ENCODE results near the gene HTR3D. TPM values are rescaled to one million over a fixed set of nuclear protein-coding genes. Genes with fewer than 3 reads are reported as not detected.
"Not testable (repeated sequence)": the region's sequence is repeated elsewhere in the genome, so short reads cannot be mapped to it uniquely, and the experiment has no call there.

Gene HTR3D
- total RNA-seq, 1 donor from 2014 or later, result not detected

GRCh38 chr3:184016169-184016570, 15.4 kb upstream of the HTR3D start:
- intact Hi-C loops (cut with micrococcal nuclease), result loop anchor here (2.0 kb wide), 1 partner anchor 233 kb away; the partner anchor contains the start of genes ALG3 and EEF1AKMT4

- intact Hi-C loops (cut with micrococcal nuclease), result loop anchor here (1.0 to 2.0 kb wide), 7 partner anchors 118 to 282 kb away; partner anchors contain the start of genes ABCF3, ALG3, AP2M1 and EEF1AKMT4
Observed at GRCh38 chr3:184016811-184017671, 14.5 kb upstream of the HTR3D start.

- intact Hi-C loops (cut with micrococcal nuclease), result loop anchor here (1.0 to 2.0 kb wide), 7 partner anchors 117 to 281 kb away; partner anchors contain the start of genes ABCF3, ALG3, AP2M1 and EEF1AKMT4
Observed at GRCh38 chr3:184017672-184018423, 13.7 kb upstream of the HTR3D start, which contains the start of gene ABCC5. ABCC5 (minus strand) TSS chr3:184017884; CDS start chr3:184014392, 3,492 bp downstream.

GRCh38 chr3:184018424-184018973, 13.0 kb upstream of the HTR3D start:
- intact Hi-C loops (cut with micrococcal nuclease), result no loop called here

GRCh38 chr3:184022323-184022722, 9.2 kb upstream of the HTR3D start:
- intact Hi-C loops (cut with micrococcal nuclease), result no loop called here

- intact Hi-C loops (cut with micrococcal nuclease), result not testable (repeated sequence)
Observed at GRCh38 chr3:184025256-184025655, 6.3 kb upstream of the HTR3D start.

GRCh38 chr3:184028275-184028890, 3.2 kb upstream of the HTR3D start:
- intact Hi-C loops (cut with micrococcal nuclease), result not testable (repeated sequence)

GRCh38 chr3:184029443-184029842, 2.1 kb upstream of the HTR3D start:
- intact Hi-C loops (cut with micrococcal nuclease), result no loop called here

GRCh38 chr3:184030536-184030935, 1.0 kb upstream of the HTR3D start:
- intact Hi-C loops (cut with micrococcal nuclease), result no loop called here

- intact Hi-C loops (cut with micrococcal nuclease), result no loop called here
Observed at GRCh38 chr3:184037816-184038215, 6.3 kb downstream of the HTR3D start.

GRCh38 chr3:184038307-184038706, 6.8 kb downstream of the HTR3D start:
- intact Hi-C loops (cut with micrococcal nuclease), result not testable (repeated sequence)

- intact Hi-C loops (cut with micrococcal nuclease), result no loop called here
Observed at GRCh38 chr3:184039414-184039813, 7.9 kb downstream of the HTR3D start.

GRCh38 chr3:184040010-184040409, 8.5 kb downstream of the HTR3D start:
- intact Hi-C loops (cut with micrococcal nuclease), result no loop called here

- intact Hi-C loops (cut with micrococcal nuclease), result no loop called here
Observed at GRCh38 chr3:184042617-184043016, 11.1 kb downstream of the HTR3D start.

- intact Hi-C loops (cut with micrococcal nuclease), result no loop called here
Observed at GRCh38 chr3:184045995-184046394, 14.5 kb downstream of the HTR3D start.

- intact Hi-C loops (cut with micrococcal nuclease), result no loop called here
Observed at GRCh38 chr3:184050217-184050847, 18.8 kb downstream of the HTR3D start.

GRCh38 chr3:184052767-184053166, 21.2 kb downstream of the HTR3D start, which contains the start of gene HTR3C:
HTR3C (plus strand) TSS chr3:184053047; CDS start chr3:184053081, 34 bp downstream.
- intact Hi-C loops (cut with micrococcal nuclease), result no loop called here

- intact Hi-C loops (cut with micrococcal nuclease), result no loop called here
Observed at GRCh38 chr3:184058029-184058428, 26.5 kb downstream of the HTR3D start.

- intact Hi-C loops (cut with micrococcal nuclease), result no loop called here
Observed at GRCh38 chr3:184059424-184059823, 27.9 kb downstream of the HTR3D start.

- intact Hi-C loops (cut with micrococcal nuclease), result no loop called here
Observed at GRCh38 chr3:184062637-184063036, 31.1 kb downstream of the HTR3D start.

GRCh38 chr3:184066211-184066610, 34.7 kb downstream of the HTR3D start:
- intact Hi-C loops (cut with micrococcal nuclease), result no loop called here

Data from T-helper 2 cell treated with Interferon-gamma antibody and Interleukin-4, amounts not matched to agents 100 ng/mL and 5 ng/mL, for 36 hours (primary cell).